ENCODE measurements around the gene ZFP36. TPM values are rescaled to one million over a fixed set of nuclear protein-coding genes. Genes with fewer than 3 reads are reported as not detected.

The ZFP36 gene, protein sequence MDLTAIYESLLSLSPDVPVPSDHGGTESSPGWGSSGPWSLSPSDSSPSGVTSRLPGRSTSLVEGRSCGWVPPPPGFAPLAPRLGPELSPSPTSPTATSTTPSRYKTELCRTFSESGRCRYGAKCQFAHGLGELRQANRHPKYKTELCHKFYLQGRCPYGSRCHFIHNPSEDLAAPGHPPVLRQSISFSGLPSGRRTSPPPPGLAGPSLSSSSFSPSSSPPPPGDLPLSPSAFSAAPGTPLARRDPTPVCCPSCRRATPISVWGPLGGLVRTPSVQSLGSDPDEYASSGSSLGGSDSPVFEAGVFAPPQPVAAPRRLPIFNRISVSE
- total RNA-seq = 37.7 and 60.0 TPM in 2 replicates

DNA sequence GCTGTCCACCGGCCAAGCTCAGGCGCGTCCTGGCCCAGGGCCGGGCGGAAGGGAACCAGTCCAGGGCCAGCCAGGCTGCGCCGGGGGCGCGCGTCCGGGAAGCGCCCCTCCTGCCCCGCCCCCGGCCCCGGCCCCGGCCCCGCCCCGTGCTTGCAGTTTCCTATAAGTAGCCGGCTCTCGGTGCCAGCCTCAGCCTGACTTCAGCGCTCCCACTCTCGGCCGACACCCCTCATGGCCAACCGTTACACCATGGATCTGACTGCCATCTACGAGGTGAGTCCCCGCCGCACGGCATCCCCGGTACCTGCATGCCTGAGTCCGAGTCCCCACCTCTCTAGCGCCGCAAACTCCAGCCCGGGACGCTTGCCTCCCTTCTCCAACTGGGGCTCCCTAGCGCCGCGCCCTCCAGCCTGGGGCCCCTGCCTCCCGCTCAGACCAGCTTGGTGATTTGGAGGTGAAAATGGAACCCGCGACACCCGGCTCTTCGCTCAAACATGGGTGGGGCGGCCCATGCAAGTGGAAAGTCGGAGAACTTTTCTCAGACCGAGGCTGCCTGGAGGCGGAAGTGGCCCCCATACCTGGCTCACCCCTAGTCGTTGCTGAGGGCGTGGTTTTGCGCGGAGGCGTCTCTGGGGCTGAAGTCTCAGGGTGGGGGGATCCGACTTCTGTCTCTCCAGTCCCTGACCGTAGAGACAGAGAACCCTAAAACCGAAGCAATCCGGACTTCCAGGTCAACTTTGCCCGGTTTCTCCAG is at the start of gene ZFP36:
TSS of gene ZFP36 (plus strand) at position 192 of the 754 bp plus-strand sequence. CDS start at position 250, 58 bp downstream.

DNA sequence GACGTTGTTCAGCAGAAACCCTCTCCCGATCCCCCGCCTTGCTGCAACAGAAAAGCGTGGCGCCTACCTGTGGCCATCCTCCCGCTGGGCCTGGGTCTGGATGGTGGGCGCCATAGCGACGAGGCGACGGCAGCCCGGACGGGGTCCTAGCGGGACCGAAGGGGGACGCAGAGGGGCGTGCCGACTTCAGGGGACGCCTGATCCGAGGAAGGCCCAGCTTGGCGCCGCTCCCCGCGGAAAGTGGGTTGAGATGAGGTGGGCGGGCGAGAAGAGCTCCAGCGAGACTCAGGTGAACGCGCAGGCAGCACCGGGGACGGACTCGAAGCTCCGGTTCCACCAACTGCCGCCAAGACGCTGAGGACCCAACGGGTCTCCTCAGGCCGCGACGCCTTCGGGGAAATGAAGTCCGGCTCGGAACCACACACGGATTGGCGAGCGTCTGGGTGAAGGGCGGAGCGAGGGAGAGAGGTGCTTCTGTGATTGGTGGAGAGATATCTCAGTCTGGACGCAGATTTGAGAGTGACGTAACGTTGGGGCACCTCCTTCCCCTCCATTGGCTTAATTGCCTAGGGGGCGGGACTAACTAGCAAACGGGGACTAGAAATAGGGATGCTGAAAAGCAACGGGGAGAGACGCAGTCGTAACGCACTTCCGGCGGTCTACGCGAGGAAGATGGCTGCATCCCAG is 15.8 kb upstream of the ZFP36 start, which contains the start of the genes MED29 and PAF1:
TSS of gene MED29 (plus strand) at position 628 of the 687 bp plus-strand sequence. CDS start at position 673, 45 bp downstream.
TSS of gene PAF1 (minus strand) at position 356 of the 687 bp plus-strand sequence. CDS start at position 114, 242 bp downstream.

DNA sequence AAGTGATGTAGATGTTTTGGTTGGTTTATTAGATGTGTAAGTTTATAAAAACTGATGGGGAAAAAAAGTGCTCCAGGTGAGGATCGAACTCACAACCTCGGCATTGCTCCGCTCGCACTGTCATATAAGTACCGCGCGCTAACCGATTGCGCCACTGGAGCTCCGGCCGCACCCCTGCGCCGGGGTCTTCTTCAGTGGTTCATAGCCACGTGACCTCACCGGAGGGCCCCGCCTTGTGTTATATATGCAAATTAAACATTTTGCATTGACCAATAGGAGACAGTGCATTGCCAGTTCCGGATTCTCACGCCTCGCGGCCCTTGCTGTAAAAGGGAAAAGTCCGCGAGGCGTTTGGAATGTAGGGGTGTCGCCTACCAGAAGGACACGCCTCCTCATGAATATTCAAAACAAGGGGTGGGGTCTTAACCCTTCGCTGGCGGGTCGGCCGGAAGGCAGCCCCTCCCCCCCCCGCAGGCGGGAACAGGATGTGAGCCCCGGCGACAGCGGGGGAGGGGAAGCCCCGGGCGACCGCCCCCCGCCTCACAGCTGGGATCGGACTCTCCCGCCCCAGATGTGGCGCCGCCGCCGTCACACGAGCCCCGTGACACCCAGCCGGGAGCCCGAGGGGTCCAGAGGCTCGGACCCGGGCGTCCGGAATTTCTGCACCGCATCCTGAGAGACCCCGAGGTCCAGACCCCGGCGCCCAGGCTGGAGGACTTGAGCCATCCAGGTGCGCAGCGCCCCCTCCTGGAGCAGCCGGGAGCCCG is 5.6 kb downstream of the ZFP36 start, which contains the start of gene PLEKHG2:
TSS of gene PLEKHG2 (plus strand) at position 570 of the 767 bp plus-strand sequence. CDS start 1,418 bp downstream, outside the sequence.

DNA sequence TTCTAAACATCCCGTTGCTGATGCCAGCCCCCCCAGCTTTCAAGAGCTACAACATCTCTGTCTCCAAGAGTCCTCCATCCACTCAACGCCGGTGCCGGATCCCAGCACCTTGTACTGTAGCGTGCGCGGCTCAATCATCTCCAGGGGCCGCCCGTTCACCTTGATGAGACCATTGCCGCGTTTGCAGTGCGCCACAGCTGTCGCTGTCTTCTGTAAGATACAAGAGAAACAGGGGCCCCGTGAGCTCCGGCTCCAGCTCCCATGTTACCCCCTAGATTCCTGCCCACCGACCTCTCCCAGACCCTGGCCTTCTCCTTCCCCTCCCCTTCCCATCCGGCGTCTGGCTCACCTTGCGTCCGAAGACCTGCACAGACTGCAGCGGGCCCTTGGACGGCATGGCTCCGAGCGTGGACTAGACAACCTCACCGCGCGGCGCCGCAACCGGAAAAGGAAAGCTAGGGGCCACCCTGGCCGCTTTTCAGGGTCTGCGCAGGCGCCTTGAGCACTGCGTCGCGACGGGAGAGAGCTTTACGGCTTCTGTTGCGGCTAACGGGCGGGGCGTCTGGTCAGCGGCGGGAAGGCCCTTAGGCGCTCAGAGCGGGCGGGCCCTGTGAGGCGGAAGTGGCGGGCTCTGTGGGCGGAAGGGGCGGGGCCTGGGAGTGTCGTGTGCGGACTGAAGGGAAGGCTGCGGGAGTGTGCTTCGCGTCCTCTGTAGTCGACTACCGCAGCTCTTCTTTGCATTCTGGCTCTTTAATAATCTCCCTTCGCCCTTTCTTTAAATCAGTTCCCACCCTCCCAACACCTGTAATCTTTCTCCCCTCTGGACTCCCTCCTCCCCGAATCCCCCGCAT is 29.1 kb downstream of the ZFP36 start, which contains the start of gene RPS16:
TSS of gene RPS16 (minus strand) at position 451 of the 851 bp plus-strand sequence. CDS start at position 397, 54 bp downstream.

DNA sequence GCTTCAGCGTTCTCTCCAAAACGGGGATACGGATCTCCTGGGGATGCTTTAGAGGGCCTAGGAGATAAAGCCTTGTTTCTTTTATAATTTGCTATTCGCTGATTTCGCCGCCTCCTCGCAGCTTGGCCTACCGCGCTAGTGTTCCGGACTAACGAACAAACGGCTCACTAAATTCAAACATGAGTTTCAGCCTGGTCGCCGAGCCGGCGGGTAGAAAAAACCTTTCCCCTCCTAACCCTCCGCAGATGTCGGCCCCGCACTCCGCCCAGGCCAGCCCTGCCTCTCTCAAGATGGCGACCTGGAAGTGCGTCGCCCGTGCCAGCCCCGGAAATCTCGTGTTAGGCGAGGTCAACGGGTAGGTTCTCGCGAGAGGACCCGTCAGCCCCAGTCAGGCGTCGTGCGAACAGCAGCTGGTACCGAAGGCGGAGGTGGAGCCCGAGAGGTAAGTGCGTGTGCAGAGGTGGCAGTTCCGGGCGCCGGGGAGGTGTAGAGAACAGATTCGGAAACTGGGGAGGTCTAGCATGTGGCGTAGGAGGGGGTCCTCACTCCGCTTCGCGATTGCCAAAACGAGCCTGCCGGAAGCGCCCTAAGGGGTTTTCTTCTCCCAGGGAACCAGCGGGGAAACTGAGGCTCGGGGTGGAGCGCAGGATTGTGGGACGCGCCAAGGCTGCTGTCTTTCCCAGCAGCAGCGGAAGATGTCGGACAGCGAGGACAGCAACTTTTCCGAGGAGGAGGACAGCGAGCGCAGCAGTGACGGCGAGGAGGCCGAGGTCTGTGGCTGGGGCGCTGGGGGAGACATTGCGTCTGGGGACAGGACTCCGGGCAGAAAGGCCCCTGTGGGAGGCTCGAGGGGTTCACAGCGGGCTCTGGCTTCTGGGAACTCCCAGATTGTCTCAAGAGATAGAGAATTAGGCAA is 38.8 kb downstream of the ZFP36 start, which contains the start of gene SUPT5H:
TSS of gene SUPT5H (plus strand) at position 387 of the 916 bp plus-strand sequence. CDS start at position 696, 309 bp downstream.

Other genes with a start within 250 kb of the ZFP36 start
- gene NCCRP1, start 209.9 kb upstream of the ZFP36 start, total RNA-seq = 0.72 and 1.3 TPM in 2 replicates
- gene SYCN, start 202.6 kb upstream of the ZFP36 start, total RNA-seq = not detected in 2 replicates
- not detected in 2 replicates for gene IFNL3, start 161.8 kb upstream of the ZFP36 start, total RNA-seq
- not detected in 2 replicates for gene IFNL4, start 158.0 kb upstream of the ZFP36 start, total RNA-seq
- not detected in 2 replicates for gene IFNL2, start 138.5 kb upstream of the ZFP36 start, total RNA-seq
- not detected in 2 replicates for gene IFNL1, start 110.4 kb upstream of the ZFP36 start, total RNA-seq
- 0.11 TPM in 1 of 2 replicates, not detected in the other for gene LRFN1, start 86.0 kb upstream of the ZFP36 start, total RNA-seq
- gene GMFG, start 70.8 kb upstream of the ZFP36 start, total RNA-seq = not detected in 2 replicates
- gene SAMD4B, start 64.4 kb upstream of the ZFP36 start, total RNA-seq = 47.5 and 53.5 TPM in 2 replicates
- gene PAF1, start 15.7 kb upstream of the ZFP36 start, total RNA-seq = 25.3 and 41.4 TPM in 2 replicates
- 30.9 and 33.6 TPM in 2 replicates for gene MED29, start 15.5 kb upstream of the ZFP36 start, total RNA-seq
- gene PLEKHG2, start 5.8 kb downstream of the ZFP36 start, total RNA-seq = 4.1 and 10.5 TPM in 2 replicates
- 1,797 and 2,309 TPM in 2 replicates for gene RPS16, start 29.1 kb downstream of the ZFP36 start, total RNA-seq
- 44.0 and 55.0 TPM in 2 replicates for gene SUPT5H, start 38.7 kb downstream of the ZFP36 start, total RNA-seq
- gene TIMM50, start 74.0 kb downstream of the ZFP36 start, total RNA-seq = 86.0 and 123 TPM in 2 replicates
- 2.0 and 2.6 TPM in 2 replicates for gene DLL3, start 92.1 kb downstream of the ZFP36 start, total RNA-seq
- not detected in 2 replicates for gene SELENOV, start 108.3 kb downstream of the ZFP36 start, total RNA-seq
- gene EID2B, start 126.0 kb downstream of the ZFP36 start, total RNA-seq = 1.8 and 2.1 TPM in 2 replicates
- 8.8 and 19.9 TPM in 2 replicates for gene EID2, start 133.3 kb downstream of the ZFP36 start, total RNA-seq
- not detected in 2 replicates for gene LGALS13, start 195.7 kb downstream of the ZFP36 start, total RNA-seq
- gene LGALS16, start 249.1 kb downstream of the ZFP36 start, total RNA-seq = not detected in 2 replicates

Measured in hair follicular keratinocyte (primary cell).